Mucosa of rectum (tissue), 2 donors: ENCODE measurements around the gene PLRG1.

Source experiments
- H3K27ac ChIP-seq, 2 donors: one replicate each; pipeline ENCODE4 v1.7.0; 2013; ENCODE audit warnings: inconsistent platforms in 2 of 2, low read depth in 2 of 2, low read length in 2 of 2
- H3K27me3 ChIP-seq, 2 donors: one replicate each; pipeline ENCODE4 v1.7.0; 2013; ENCODE audit warnings: low read length in 2 of 2; ENCODE audit not compliant: control insufficient read depth in 2 of 2, insufficient read depth in 2 of 2
- H3K36me3 ChIP-seq, 2 donors: one replicate each; pipeline ENCODE4 v1.7.0; 2013; ENCODE audit warnings: low read length in 2 of 2; ENCODE audit not compliant: control insufficient read depth in 2 of 2, insufficient read depth in 2 of 2
- H3K4me1 ChIP-seq, 2 donors: one replicate each; pipeline ENCODE4 v1.7.0; 2013; ENCODE audit warnings: low read length in 2 of 2, mild to moderate bottlenecking in 1 of 2; ENCODE audit not compliant: control insufficient read depth in 2 of 2, insufficient read depth in 2 of 2
- H3K4me3 ChIP-seq, 2 donors: one replicate each; pipeline ENCODE4 v1.7.0; 2013; ENCODE audit warnings: low read length in 2 of 2
- H3K9ac ChIP-seq, 2 donors: one replicate each; pipeline ENCODE4 v1.7.0; 2013; ENCODE audit warnings: low read length in 2 of 2, low read depth in 1 of 2, mild to moderate bottlenecking in 1 of 2
- H3K9me3 ChIP-seq, 2 donors: one replicate each; pipeline ENCODE4 v1.7.0; 2013; ENCODE audit warnings: low read length in 2 of 2; ENCODE audit not compliant: control insufficient read depth in 2 of 2
- donor health status: healthy.
- donor health status: Normal muscosa, but diverticular disease.

Gene PLRG1

GRCh38 chr4:154485127-154485773 lies 65.0 kb downstream of the PLRG1 start:
- H3K4me3 ChIP-seq, result no peak overlapping the region
- H3K9me3 ChIP-seq, result no peaks in the 10 kb centered on the region
- no peak overlapping the region for H3K27ac ChIP-seq
- H3K9ac ChIP-seq, result no peak overlapping the region
- no peaks in the 10 kb centered on the region for H3K4me1 ChIP-seq
- no peaks in the 10 kb centered on the region for H3K36me3 ChIP-seq
- peaks cover 0 to 9% of the 10 kb centered on the region in 2 donors for H3K27me3 ChIP-seq
